Esophagus muscularis mucosa (tissue), 4 donors: ENCODE data around the gene GGT1. TPM values are rescaled to one million over a fixed set of nuclear protein-coding genes. Genes with fewer than 3 reads are reported as not detected.
A peak's percentile ranks its signal among the peaks of the same experiment; 100 is the strongest.
"Not testable (repeated sequence)": the region's sequence is repeated elsewhere in the genome, so short reads cannot be mapped to it uniquely, and the experiment has no call there.

Experiments
- DNase-seq: peaks from one replicate; pipeline ENCODE4 v3.0.0-alpha.2; 2017; ENCODE audit errors: extremely low spot score
- H3K27ac ChIP-seq, 4 donors: fragments of 200-600 bp; sonication (generic); replicated peaks in 1 of 4; 1 replicate in 3 of 4; 2 replicates in 1 of 4; pipeline ENCODE4 v1.5.1; 2016 to 2019; ENCODE audit warnings: mild to moderate bottlenecking in 1 of 4
- H3K27me3 ChIP-seq, 4 donors: fragments of 200-600 bp; sonication (generic); one replicate each; pipeline versions ENCODE4 v1.5.1 to v1.6.0; 2016 to 2019
- H3K36me3 ChIP-seq, 4 donors: fragments of 200-600 bp; sonication (generic); one replicate each; pipeline ENCODE4 v1.5.1; 2016 to 2019
- H3K4me1 ChIP-seq, 4 donors: fragments of 200-600 bp; sonication (generic); one replicate each; pipeline ENCODE4 v1.5.1; 2016 to 2019
- H3K4me3 ChIP-seq, 4 donors: fragments of 200-600 bp; sonication (generic); 1 replicate in 2 of 4; 2 replicates in 2 of 4; pipeline ENCODE4 v1.5.1; 2016 to 2019; ENCODE audit warnings: mild to moderate bottlenecking in 4 of 4, moderate library complexity in 1 of 4
- H3K9me3 ChIP-seq, 4 donors: fragments of 200-600 bp; sonication (generic); 1 replicate in 3 of 4; 2 replicates in 1 of 4; pipeline ENCODE4 v1.5.1; 2016 to 2019
- CTCF ChIP-seq, 3 experiments: fragments of 200-600 bp in 2 of 3; fragments of 450-650 bp in 1 of 3; sonication (generic) in 2 of 3; IDR thresholded peaks; one replicate each; pipeline ENCODE4 v1.5.1; 2017 to 2019; ENCODE audit warnings: antibody characterized with exemption in 3 of 3, mild to moderate bottlenecking in 2 of 3, moderate library complexity in 1 of 3
- WGBS: methylation state at CpG from one replicate; pipeline ENCODE4 v1.1.5; 2018; 5-methylcytosine and 5-hydroxymethylcytosine counted together
- intact Hi-C: fragments of 100-400 bp; cut with DNase I; formaldehyde crosslinking; loops from one replicate; pipeline ENCODE4 v1.15.1; 2023
- total RNA-seq, 4 donors: library from RNA; depleted of rRNA; stranded (reverse); fragments of >200 nt; gene quantifications; one replicate each; pipeline versions ENCODE4 v1.1.0 to v1.2.1, GENCODE V29; 2016

GGT1 gene
- total RNA-seq, 4 donors from 2014 or later, result 2.1 to 5.0 (median 3.1) TPM

- H3K27ac ChIP-seq, H3K4me1 ChIP-seq, H3K9me3 ChIP-seq, H3K4me3 ChIP-seq, H3K27me3 ChIP-seq, H3K36me3 ChIP-seq, intact Hi-C loops, DNase-seq: not testable (repeated sequence)
- WGBS, result 89% methylated on average over 1 of the region's 1 CpG
These were observed 39.3 kb downstream of the GGT1 start for GRCh38 chr22:24642307-24642706.

- H3K9me3 ChIP-seq, DNase-seq, H3K27ac ChIP-seq, H3K4me3 ChIP-seq, intact Hi-C loops, H3K4me1 ChIP-seq, H3K36me3 ChIP-seq, H3K27me3 ChIP-seq: not testable (repeated sequence)
- no CpG with 5 or more reads among the region's 11 CpGs for WGBS
These were observed 41.4 kb downstream of the GGT1 start for GRCh38 chr22:24644409-24644808.

GRCh38 chr22:24645408-24646399 lies 42.7 kb downstream of the GGT1 start:
- H3K27ac ChIP-seq, intact Hi-C loops, H3K4me3 ChIP-seq, DNase-seq, H3K4me1 ChIP-seq, H3K36me3 ChIP-seq, H3K9me3 ChIP-seq, H3K27me3 ChIP-seq: not testable (repeated sequence)
- no CpG with 5 or more reads among the region's 21 CpGs for WGBS

- H3K36me3 ChIP-seq, H3K9me3 ChIP-seq, H3K4me1 ChIP-seq, DNase-seq, H3K4me3 ChIP-seq, intact Hi-C loops, H3K27ac ChIP-seq, H3K27me3 ChIP-seq: not testable (repeated sequence)
- WGBS, result 100% methylated on average over 10 of the region's 19 CpGs
These were observed 43.8 kb downstream of the GGT1 start for GRCh38 chr22:24646756-24647155.

- H3K27me3 ChIP-seq, H3K36me3 ChIP-seq, DNase-seq, H3K27ac ChIP-seq, H3K4me3 ChIP-seq, intact Hi-C loops, H3K4me1 ChIP-seq, H3K9me3 ChIP-seq: not testable (repeated sequence)
- WGBS, result no CpG with 5 or more reads among the region's 4 CpGs
These were observed 46.4 kb downstream of the GGT1 start for GRCh38 chr22:24649371-24649770.

- H3K27ac ChIP-seq, H3K4me1 ChIP-seq, H3K36me3 ChIP-seq, H3K27me3 ChIP-seq, intact Hi-C loops, DNase-seq, H3K4me3 ChIP-seq, H3K9me3 ChIP-seq: not testable (repeated sequence)
- peak in 2 of 3 experiments; percentile 18 to 30 for TF ChIP-seq CTCF (IDR thresholded peaks at IDR 0.05)
- no CpG with 5 or more reads among the region's 10 CpGs for WGBS
These were observed 47.9 kb downstream of the GGT1 start for GRCh38 chr22:24650884-24651283.

- H3K4me1 ChIP-seq, H3K36me3 ChIP-seq, intact Hi-C loops, H3K27ac ChIP-seq, H3K9me3 ChIP-seq, H3K27me3 ChIP-seq, H3K4me3 ChIP-seq, DNase-seq: not testable (repeated sequence)
- WGBS, result 85% methylated on average over 3 of the region's 3 CpGs
These were observed 62.4 kb downstream of the GGT1 start for GRCh38 chr22:24665395-24665794.

- WGBS, result 94% methylated on average over 4 of the region's 10 CpGs
- H3K4me1 ChIP-seq, H3K4me3 ChIP-seq, H3K27ac ChIP-seq, intact Hi-C loops, DNase-seq, H3K36me3 ChIP-seq, H3K9me3 ChIP-seq, H3K27me3 ChIP-seq: not testable (repeated sequence)
These were observed 64.9 kb downstream of the GGT1 start for GRCh38 chr22:24667904-24668303.

- WGBS, result 73% methylated on average over 1 of the region's 2 CpGs
- H3K36me3 ChIP-seq, H3K4me1 ChIP-seq, H3K4me3 ChIP-seq, H3K27ac ChIP-seq, DNase-seq, H3K9me3 ChIP-seq, H3K27me3 ChIP-seq, intact Hi-C loops: not testable (repeated sequence)
These were observed 69.5 kb downstream of the GGT1 start for GRCh38 chr22:24672532-24672931.

Other genes with a start within 250 kb of the GGT1 start
- gene ADORA2A, start 175.6 kb upstream of the GGT1 start, total RNA-seq, result 1 to 10 TPM; 3.3 to 7.5 (median 4.5) TPM
- gene UPB1, start 107.9 kb upstream of the GGT1 start, total RNA-seq, result under 1 TPM; 0.29 to 0.83 (median 0.33) TPM
- 100 to 1,000 TPM in 3 of 4 donors, 10 to 100 TPM in 1; 93.4 to 202 (median 160) TPM for gene GUCD1, start 48.1 kb upstream of the GGT1 start, total RNA-seq
- 100 to 1,000 TPM in 1 of 4 donors, 10 to 100 TPM in 3; 63.8 to 110 (median 87.6) TPM for gene SNRPD3, start 47.2 kb upstream of the GGT1 start, total RNA-seq
- gene LRRC75B, start 10.1 kb upstream of the GGT1 start, total RNA-seq, result 10 to 100 TPM; 11.3 to 22.1 (median 18.1) TPM
- not detected for gene PIWIL3, start 171.5 kb downstream of the GGT1 start, total RNA-seq
- gene SGSM1, start 203.0 kb downstream of the GGT1 start, total RNA-seq, result 1 to 10 TPM; 1.2 to 2.2 (median 1.6) TPM